DMS114 treated with DMSO at 0.1 percent for 48 hours (cell line): ENCODE data around the gene ABCB11.
"Not testable (repeated sequence)": the region's sequence is repeated elsewhere in the genome, so short reads cannot be mapped to it uniquely, and the experiment has no call there.

Source experiments
- DNase-seq: peaks from one replicate; lab custom pipeline; 2025; ENCODE audit not compliant: unreplicated experiment; lab: John Stamatoyannopoulos, UW

ABCB11 gene

DNA sequence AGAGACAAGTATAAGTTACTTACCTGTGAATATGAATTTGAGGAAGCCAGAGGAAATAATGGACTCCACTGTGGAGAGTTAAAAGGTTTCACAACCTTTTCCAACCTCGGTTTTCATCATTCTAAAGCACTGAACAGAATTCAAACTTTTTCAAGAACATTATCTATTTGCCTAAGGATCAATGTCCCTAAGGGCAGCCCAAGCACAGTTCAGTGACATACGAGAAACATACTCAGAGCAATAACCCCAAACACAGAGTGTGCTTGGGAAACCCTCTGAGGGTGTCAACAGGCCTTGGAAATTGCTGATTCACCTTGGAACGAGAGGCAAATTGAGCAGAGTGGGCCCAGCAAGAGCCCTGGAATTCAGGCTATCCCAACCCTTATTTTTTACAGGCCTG is at the start of gene ABCB11:
Gene ABCB11, minus strand, starts transcription at position 123 of the 400 bp plus-strand sequence. CDS start 13,199 bp downstream, outside the sequence.
- DNase-seq, result no peak

DNA sequence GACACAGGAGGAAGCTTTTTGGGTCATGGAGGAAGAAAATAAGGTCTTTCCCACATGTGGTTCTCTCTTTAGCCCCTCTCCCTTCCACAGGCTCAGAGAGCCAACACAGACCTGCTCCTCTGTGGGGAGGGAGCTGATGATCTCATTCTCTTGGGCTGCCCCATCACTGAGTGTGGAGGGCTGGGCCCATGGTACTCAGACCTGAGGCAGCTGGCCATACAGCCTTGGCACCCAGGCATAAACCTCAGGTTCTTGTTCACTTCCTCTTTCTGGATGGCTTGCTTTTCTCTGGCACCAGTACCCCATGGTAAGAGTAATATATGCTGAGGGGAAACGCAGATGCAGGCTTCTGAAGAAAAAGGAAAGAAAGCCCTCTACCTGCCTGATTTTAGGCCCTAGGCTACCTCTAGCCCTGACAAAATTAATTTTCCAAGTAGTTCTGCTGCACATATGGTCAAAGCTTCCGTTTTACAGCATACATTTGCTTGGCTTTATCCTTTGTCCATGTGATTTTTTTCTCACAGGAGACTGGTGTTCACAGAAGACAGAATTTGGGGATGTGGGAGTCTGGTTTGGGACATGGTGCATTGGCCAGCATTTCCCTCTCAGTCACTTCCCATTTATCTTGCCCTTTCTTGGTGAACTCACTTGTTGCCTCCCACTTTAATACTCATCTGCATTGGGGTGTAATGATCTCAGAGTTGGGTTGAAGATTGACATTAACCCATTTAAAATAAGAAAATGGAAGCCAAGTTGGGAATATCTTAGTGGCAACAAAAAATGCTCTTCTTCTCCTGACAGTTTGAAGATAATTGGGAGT is 49.3 kb upstream of the ABCB11 start:
- no peak for DNase-seq

DNA sequence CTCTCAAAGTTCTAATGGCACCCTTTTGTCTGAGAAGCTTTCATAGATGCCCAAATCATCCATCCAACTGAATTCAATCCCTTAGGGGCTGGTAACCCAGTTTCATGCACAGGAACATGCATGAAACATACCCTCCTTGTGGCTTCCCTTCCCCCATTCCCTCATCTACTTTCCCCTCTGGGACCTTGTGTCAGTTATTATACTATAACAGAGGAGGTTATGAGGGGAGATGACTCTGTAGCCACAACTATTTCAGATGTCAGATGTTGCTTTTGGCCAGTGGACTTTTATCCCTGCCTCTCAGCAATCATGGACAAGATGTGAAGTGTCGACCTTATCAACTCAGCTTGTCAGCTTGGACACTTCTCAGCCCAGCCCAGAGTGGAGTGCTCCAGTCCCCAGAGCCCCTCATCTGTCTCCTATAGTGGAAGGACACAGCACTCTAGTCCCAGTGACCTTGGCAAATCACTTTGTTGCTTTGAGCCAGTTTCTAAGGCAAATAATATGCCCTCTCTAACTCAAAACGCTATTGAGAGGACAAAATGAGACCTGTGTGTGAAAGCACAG is 46.6 kb upstream of the ABCB11 start:
- no peak for DNase-seq

DNA sequence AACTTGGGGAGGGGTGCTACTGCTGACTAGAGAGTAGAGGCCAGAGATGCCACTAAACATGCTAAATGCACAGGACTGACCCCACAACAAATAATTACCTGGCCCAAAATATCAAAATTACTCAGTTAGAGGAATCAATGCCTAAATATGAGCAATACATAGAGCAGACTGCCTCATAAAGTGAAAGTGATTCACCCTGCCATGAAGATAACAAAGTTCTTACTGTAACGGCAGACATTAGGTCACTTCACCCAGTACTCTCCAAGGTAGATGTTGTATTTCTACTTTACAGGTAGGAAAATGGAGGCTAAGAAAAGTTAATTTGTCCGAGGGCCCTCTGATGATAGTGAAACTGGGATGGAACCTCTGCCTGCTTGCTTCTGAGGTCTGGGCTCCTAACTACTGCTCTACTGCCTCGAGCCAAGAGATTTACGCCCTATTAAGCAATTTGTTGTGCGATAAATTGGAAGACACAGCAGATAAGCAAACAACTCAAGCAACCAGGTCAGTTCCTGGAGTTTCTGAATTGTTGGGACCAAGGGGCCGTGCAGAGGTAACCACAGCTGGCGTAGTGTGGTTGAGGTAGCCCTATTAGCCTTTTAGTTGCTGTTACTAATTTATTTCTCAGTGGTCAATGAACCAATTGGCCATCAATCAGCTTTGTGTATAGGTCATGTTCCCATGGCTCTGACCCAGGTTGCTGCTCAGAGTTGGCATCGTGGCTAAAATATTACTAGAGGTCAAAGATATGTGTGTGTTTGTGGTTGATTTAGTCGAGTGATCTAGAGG is 43.0 kb upstream of the ABCB11 start:
- no peak for DNase-seq

DNA sequence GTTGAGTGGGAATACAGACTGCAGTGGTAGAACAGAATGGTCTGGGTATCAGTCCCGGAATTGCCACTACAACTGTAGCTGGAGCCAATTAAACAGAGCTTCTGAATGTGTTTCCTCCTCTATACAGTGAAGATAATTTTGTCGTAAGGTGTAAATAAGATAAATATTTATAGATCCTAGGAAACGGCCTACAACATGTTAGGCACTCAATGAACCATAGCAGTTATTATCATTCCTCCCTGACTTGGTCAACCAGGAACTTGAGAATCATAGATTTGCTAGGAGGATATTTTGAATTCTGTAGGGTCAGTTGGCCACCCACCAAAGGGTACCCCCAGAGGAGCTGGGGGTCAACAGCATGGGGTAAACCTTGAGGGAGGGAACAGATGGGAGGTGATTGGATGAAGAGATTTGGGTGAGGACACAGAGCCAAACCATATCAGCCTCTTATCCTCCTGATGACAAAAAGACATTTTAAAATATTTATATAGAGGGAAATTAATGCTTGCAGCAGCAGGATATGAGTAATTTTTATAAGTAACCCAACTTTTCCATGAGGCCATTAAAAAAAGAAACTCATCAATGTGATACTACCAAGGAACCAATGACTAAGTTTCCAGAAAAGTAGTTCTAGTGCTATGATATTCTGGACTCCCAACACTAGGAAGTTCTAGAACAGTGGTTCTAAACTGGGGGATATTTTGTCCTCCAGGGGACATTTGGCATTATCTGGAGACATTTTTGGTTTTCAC is 42.3 kb upstream of the ABCB11 start:
- DNase-seq, result no peak

DNA sequence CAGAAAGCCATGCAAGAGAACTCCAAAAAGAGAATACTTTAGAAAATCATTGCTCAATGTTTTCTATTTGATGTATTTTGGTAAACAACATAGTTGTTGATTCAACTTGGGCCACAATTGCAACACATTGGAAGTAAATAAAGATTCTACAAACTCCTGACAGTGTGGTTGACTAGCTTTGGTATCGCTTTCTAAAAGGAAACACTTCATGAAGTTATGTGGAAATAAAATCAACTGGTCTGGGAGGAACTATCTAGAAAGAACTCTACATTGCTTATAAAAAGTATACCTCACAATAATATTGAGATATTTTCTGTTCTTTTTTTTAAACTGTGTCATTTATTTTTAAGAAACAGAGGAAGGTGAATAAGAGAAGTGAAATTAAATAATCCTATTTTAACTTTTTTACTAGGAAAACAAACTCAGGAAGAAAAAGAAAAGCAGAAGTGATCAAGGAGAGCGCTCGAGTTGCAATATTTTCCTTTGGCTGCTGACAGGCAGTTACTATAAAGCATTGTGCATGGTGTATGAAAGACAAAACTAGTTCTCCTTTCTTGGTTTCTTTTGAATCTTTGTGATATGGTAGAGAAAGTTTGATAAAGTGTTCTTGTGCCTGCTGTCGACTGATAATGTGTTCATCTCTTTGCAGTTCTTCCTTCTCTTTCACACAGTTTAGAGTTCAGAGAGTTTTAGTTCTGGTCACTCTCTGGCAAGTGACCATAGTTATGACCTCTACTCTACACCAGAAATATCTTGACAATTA is 41.2 kb upstream of the ABCB11 start:
- DNase-seq, result no peak

DNA sequence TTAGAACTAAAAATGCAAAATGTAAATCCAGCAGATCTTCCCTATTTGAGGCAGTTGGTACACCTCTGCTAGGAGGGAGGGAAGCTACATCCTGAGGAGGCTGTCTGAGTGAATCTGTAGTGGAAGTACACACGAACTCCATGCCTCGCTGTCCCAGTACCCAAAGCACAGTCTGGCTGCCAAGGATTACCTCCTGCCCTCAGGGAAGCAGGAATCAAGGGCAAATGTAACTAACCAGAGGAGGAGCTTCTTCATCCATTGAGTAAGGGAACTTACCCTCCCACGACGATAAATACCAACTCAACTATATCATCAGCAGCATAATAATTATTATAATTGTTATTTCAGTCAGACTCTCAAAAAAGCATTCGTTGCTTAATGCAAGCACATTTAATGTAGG is 40.3 kb upstream of the ABCB11 start:
- DNase-seq, result no peak

DNA sequence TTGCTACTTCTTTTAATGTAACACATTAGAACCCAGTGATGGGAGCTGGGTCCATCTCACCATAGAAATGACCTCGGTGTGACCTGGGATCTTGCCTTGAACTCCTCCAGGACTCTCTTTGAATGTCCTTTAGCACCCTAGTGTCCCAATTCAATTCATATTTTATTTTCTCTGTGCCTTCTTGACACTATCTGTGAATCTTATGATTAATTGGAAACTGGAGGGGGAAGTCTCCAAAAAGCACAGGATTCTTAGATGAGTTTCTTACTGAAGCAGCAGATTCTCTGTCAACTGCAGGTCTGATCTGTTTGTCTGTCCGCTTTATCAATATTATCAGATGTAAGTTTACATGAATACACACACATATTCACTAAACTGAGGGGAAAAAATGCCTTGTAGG is 38.7 kb upstream of the ABCB11 start:
- no peak for DNase-seq

DNA sequence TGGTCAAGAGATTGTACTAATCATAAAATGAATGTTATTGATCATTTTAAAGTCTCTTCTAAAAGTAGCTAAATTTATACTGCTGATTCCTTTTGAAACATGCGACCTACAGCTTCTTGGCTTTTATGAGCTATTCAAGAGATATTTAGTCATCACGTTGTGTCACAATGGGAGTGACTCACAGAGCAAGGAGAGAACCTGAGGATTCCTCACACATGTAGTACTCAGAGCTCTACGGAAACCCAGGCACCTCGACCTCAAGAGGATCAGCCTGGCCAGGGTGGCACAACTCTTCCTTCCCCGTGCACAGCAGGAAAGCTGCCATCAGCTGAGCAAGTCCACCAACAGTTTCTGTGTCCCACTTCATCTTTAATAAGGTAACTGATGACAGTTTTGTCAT is 38.2 kb upstream of the ABCB11 start, which contains the start of gene DHRS9:
Gene DHRS9, plus strand, starts transcription at position 223 of the 400 bp plus-strand sequence. CDS start 12,019 bp downstream, outside the sequence.
- DNase-seq, result no peak

DNA sequence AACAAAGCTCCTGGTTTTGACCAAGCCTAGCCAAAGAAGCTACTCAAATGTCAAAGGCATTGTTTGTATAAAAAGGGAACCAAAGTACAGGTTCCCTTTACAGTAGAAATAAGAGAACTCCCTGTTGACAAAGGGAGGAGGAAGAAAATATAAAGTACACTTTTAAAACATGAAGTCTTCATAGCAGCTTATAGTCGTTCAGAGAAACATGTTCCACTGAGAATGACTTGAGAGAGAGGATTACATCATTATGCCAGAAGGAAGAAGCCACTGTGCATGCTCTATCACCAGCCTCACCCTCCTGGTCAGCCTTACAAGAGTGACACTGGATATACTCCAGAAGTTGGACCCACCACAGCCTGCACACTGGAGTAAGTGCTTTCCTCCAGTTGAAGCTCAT is 35.8 kb upstream of the ABCB11 start:
- no peak for DNase-seq

DNA sequence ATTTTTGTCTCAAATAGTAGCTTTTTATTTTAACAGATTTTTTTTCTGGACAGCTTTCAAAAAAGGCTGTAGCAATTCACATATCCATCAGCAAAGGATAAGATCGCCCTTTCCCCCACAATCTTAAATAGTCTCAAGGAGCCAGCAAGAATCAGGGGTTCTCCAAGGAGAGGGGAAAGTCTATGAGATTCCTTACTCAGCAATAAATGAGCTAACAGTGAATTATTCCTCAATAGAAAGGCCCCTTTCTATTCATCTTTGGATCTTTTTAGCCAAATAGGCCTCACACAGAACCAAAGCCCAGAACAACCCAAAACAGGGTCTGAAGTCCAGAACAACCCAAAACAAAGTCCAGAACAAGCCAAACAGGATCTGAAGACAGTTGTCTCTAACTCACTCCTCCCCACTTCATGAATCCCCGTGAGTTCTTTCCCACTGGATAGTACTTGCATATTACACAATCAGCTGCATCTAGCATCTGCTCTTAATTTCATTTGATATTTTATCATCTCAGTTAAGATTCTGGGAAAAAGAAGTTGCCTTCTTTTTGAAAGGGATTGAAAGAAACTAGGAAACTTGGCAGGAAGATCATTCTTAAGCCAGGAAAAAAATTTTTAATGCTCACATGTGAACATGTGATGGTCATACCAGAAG is 34.9 kb upstream of the ABCB11 start:
- DNase-seq, result no peak

DNA sequence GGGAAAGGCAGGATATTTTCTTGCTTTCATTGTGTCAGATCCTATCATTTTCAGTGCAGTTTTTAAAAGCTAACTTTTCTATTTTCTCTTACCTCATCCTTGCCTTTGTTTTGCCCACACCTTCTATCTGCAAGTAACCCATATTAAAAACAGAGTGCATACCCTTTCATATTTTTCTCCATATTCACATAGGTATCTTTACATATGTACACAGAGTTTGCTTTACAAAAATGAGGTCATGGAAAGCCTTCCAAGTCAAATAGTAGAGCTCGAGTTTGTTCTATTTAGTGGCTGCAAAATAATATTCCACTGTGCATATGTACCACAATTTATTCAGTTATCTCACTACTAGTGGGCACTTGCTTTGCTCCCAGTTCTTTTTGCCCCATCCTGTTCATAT is 34.3 kb upstream of the ABCB11 start:
- no peak for DNase-seq

DNA sequence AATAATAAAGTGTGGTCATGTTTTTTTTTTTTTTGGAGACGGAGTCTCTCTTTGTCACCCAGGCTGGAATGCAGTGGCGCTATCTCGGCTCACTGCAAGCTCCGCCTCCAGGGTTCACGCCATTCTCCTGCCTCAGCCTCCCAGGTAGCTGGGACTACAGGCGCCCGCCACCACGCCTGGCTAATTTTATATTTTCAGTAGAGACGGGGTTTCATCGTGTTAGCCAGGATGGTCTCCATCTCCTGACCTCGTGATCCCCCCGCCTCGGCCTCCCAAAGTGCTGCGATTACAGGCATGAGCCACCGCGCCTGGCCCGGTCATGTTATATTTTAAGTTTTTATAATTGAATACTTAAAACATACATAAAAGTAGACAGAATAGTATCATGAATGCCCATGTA is 33.1 kb upstream of the ABCB11 start:
- DNase-seq, result not testable (repeated sequence)

DNA sequence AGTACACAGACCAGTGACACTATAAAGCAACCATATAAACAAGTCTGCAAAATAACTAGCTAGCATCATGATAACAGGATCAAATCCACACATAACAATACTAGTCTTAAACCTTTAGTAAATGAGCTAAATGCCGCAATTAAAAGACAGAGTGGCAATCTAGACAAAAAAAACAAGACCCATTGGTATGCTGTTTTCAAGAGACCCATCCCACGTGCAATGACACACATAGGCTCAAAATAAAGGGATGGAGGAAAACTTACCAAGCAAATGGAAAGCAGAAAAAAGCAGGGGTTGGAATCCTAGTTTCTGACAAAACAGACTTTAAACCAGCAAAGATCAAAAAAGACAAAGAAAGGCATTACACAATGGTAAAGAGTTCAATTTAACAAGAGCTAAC is 23.5 kb upstream of the ABCB11 start:
- DNase-seq, result not testable (repeated sequence)

DNA sequence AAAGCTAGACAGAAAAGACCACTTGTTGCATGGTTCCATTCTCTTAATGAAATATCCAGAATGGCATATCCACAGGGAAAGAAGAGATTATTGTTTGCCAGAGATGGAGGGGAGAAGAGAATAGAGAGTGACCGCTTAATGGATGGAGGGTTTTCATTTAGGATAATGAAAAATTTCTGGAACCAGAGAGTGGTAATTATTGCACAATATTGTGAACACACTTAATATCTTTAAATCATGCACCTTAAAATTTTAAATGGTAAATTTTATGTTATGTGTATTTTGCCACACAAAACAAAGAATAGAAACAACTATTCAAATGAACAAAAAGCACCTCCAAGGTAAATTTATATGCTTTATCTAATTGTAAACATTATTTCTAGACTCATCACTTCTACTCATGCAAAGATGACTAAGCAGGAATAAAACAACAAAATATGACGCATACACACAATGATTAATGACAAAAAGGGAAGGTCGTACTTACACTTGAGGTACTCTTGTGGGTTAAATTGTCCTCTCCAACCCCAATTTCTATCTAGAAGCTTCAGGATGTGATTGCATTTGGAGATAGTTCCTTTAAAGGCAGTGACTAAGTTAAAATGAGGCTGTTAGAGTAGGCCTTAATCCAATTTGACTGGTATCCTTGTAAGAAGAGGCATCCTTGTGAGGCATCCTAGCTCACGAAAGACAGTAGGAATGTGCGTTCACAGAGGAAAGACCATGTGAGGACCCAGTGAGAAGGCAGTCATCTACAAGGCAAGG is 19.5 kb upstream of the ABCB11 start:
- DNase-seq, result no peak

DNA sequence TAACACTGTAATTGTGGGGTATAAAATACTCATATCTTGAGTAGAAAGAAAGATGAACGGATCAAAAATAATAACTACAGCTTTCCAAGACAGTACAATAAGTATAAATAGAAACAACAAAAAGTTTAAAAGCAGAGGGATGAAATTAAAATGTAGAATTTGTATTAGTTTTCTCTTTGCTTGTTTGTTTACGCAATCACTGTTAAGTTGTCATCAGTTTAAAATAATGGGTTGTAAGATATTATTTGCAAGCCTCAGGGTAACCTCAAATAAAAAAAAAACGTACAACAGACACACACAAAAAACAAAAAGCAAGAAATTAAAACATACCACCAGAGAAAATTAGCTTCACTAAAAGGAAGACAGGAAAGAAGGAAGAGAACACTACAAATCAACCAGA is 18.0 kb upstream of the ABCB11 start:
- DNase-seq, result no peak

DNA sequence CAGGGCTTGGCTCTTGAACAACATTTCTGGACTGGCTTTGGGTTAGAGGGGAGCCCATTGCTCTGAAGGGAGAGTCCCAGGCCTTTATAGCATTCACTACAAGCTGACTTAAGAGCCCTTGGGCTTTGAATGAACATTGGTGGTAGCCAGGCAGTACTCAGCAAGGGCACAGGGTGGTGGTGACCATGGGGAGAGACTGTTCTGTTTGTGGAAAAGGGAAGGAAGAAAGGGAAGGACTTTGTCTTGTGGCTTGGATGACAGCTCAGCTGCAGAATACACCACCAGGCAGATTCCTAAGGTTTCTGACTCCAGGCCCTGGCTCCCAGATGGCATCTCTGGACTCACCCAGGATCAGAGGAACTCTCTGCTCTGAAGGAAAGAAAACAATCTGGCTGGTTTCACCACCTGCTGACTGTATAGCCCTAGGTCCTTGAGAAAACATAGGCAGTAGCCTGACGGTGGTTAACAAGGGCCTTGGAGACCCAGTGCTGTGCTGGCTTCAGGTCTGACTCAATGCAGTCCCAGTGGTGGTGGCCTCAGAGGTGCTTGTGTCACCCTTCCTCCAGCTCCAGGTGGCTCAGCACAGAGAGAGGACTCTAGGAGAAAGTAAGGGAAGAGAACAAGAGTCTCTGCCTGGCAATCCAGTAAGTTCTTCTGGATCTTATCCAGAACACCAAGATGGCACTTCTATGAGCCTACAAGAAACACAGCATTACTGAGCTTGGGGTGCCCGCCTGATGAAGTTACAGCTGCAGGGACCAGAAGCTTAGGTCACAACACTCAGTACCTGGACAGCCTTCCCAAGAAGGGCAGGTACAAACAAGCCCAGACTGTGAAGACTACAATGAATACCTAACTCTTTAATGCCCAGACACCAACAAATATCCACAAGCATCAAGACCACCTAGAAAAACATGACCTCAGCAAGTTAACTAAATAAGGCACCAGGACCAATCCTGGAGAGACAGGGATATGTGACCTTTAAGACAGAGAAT is 16.4 kb upstream of the ABCB11 start:
- DNase-seq, result no peak
